ENCODE measurements around the gene KLK15. TPM values are rescaled to one million over a fixed set of nuclear protein-coding genes. Genes with fewer than 3 reads are reported as not detected.

The KLK15 gene
- total and polyA plus RNA-seq, 10 of the 15 experiments (the other 5 are each of a cell fraction or from before 2014, with no cell fraction given) = 0.04 to 0.08 TPM; not detected in 8

DNA sequence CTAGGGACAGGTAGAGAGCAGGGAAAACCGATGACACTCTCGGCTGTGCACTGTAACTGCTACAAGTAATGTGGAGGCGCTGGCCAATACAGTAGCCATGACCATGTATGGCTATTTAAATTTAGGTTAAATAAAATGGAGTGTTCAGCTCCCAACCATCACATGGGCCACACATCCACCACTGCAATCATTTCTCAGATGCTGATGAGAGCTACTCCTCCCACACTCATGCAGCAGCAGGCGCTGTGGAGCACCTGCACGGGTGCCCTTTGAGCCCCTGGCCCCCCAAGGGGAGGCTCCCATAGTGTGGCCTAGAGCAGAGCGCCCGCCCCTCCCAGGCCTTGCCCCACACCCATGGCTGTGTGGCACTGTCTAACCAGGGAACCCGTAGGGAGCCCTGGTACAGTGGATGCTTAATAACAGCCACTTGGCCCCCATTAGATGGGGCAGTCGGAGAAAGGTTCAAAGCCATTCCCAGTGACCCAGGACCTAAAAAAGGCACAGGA is 37.2 kb downstream of the KLK15 start (continued):
- TF ChIP-seq EP300 (IDR thresholded peaks at IDR 0.05; ENCODE audit: borderline replicate concordance in 1 of 2, control insufficient read depth in 1 of 2, low read depth in 2 of 2, low read length in 2 of 2) (no peak), POLR2AphosphoS5 (IDR thresholded peaks at IDR 0.05; ENCODE audit: low read length) (peak; percentile 67; the same call in 1 of the 2 replicates), NR2C1 (IDR thresholded peaks at IDR 0.05) (no peak), EZH2 (IDR thresholded peaks at IDR 0.05; ENCODE audit: borderline replicate concordance, control insufficient read depth, low read depth, low read length) (no peak), MTA2 (IDR thresholded peaks at IDR 0.05; ENCODE audit: low read depth) (no peak), STAT3 (IDR thresholded peaks at IDR 0.05; ENCODE audit: low read depth, low read length) (no peak), IKZF1 (conservative IDR thresholded peaks at IDR 0.05) (no peak), PAX5 (IDR thresholded peaks at IDR 0.05; ENCODE audit: borderline replicate concordance, low read depth, low read length) (no peak; the same call in 1 of the 2 replicates), POLR2AphosphoS2 (IDR thresholded peaks at IDR 0.05; ENCODE audit: low read depth, low read length) (0 out of 2 replicates have a peak, but pooled peaks have one; percentile 57), RAD21 (IDR thresholded peaks at IDR 0.05; ENCODE audit: insufficient read depth, low read depth, low read length) (0 out of 2 replicates have a peak, but pooled peaks have one; percentile 9), MXI1 (IDR thresholded peaks at IDR 0.05; ENCODE audit: low read depth, low read length) (no peak)
- TF ChIP-seq, protein P1, sequence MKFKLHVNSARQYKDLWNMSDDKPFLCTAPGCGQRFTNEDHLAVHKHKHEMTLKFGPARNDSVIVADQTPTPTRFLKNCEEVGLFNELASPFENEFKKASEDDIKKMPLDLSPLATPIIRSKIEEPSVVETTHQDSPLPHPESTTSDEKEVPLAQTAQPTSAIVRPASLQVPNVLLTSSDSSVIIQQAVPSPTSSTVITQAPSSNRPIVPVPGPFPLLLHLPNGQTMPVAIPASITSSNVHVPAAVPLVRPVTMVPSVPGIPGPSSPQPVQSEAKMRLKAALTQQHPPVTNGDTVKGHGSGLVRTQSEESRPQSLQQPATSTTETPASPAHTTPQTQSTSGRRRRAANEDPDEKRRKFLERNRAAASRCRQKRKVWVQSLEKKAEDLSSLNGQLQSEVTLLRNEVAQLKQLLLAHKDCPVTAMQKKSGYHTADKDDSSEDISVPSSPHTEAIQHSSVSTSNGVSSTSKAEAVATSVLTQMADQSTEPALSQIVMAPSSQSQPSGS (IDR thresholded peaks at IDR 0.05; ENCODE audit: low read length) = peak; percentile 10
- TF ChIP-seq, protein P2, sequence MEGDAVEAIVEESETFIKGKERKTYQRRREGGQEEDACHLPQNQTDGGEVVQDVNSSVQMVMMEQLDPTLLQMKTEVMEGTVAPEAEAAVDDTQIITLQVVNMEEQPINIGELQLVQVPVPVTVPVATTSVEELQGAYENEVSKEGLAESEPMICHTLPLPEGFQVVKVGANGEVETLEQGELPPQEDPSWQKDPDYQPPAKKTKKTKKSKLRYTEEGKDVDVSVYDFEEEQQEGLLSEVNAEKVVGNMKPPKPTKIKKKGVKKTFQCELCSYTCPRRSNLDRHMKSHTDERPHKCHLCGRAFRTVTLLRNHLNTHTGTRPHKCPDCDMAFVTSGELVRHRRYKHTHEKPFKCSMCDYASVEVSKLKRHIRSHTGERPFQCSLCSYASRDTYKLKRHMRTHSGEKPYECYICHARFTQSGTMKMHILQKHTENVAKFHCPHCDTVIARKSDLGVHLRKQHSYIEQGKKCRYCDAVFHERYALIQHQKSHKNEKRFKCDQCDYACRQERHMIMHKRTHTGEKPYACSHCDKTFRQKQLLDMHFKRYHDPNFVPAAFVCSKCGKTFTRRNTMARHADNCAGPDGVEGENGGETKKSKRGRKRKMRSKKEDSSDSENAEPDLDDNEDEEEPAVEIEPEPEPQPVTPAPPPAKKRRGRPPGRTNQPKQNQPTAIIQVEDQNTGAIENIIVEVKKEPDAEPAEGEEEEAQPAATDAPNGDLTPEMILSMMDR (IDR thresholded peaks at IDR 0.05 in 2 of 3, conservative IDR thresholded peaks at IDR 0.05 in 1 of 3; ENCODE audit: control insufficient read depth in 2 of 3, extremely low read depth in 1 of 3, insufficient read depth in 1 of 3, low read depth in 3 of 3, low read length in 3 of 3) = 0 out of 6 replicates have a peak, but pooled peaks of 1 of the 3 experiments have one; percentile 19
- TF ChIP-seq, protein P3, sequence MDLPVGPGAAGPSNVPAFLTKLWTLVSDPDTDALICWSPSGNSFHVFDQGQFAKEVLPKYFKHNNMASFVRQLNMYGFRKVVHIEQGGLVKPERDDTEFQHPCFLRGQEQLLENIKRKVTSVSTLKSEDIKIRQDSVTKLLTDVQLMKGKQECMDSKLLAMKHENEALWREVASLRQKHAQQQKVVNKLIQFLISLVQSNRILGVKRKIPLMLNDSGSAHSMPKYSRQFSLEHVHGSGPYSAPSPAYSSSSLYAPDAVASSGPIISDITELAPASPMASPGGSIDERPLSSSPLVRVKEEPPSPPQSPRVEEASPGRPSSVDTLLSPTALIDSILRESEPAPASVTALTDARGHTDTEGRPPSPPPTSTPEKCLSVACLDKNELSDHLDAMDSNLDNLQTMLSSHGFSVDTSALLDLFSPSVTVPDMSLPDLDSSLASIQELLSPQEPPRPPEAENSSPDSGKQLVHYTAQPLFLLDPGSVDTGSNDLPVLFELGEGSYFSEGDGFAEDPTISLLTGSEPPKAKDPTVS (IDR thresholded peaks at IDR 0.05; ENCODE audit: low read depth, low read length) = no peak
- TF ChIP-seq, protein P4, sequence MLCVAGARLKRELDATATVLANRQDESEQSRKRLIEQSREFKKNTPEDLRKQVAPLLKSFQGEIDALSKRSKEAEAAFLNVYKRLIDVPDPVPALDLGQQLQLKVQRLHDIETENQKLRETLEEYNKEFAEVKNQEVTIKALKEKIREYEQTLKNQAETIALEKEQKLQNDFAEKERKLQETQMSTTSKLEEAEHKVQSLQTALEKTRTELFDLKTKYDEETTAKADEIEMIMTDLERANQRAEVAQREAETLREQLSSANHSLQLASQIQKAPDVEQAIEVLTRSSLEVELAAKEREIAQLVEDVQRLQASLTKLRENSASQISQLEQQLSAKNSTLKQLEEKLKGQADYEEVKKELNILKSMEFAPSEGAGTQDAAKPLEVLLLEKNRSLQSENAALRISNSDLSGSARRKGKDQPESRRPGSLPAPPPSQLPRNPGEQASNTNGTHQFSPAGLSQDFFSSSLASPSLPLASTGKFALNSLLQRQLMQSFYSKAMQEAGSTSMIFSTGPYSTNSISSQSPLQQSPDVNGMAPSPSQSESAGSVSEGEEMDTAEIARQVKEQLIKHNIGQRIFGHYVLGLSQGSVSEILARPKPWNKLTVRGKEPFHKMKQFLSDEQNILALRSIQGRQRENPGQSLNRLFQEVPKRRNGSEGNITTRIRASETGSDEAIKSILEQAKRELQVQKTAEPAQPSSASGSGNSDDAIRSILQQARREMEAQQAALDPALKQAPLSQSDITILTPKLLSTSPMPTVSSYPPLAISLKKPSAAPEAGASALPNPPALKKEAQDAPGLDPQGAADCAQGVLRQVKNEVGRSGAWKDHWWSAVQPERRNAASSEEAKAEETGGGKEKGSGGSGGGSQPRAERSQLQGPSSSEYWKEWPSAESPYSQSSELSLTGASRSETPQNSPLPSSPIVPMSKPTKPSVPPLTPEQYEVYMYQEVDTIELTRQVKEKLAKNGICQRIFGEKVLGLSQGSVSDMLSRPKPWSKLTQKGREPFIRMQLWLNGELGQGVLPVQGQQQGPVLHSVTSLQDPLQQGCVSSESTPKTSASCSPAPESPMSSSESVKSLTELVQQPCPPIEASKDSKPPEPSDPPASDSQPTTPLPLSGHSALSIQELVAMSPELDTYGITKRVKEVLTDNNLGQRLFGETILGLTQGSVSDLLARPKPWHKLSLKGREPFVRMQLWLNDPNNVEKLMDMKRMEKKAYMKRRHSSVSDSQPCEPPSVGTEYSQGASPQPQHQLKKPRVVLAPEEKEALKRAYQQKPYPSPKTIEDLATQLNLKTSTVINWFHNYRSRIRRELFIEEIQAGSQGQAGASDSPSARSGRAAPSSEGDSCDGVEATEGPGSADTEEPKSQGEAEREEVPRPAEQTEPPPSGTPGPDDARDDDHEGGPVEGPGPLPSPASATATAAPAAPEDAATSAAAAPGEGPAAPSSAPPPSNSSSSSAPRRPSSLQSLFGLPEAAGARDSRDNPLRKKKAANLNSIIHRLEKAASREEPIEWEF (IDR thresholded peaks at IDR 0.05; ENCODE audit: insufficient replicate concordance, low read depth, low read length) = no peak
